ENCODE data around the gene FRMD4A.

GRCh38 chr10:14360961-14361360 lies 30.2 kb upstream of the FRMD4A start:
- TF ChIP-seq CTCF (IDR thresholded peaks at IDR 0.05): no peak
- TF ChIP-seq POLR2A (IDR thresholded peaks at IDR 0.05): no peak
- TF ChIP-seq POLR2AphosphoS5 (IDR thresholded peaks at IDR 0.05): no peak
